GM12874 (cell line): ENCODE data around the gene CRIP2.

Source experiments
- TF ChIP-seq, protein P1 (sequence below): IDR thresholded peaks from 2 replicates; pipeline ENCODE4 v1.5.1; 2011; ENCODE audit warnings: low read depth, mild to moderate bottlenecking, control low read depth, low read length, moderate library complexity; ENCODE audit not compliant: insufficient read depth

The CRIP2 gene, protein sequence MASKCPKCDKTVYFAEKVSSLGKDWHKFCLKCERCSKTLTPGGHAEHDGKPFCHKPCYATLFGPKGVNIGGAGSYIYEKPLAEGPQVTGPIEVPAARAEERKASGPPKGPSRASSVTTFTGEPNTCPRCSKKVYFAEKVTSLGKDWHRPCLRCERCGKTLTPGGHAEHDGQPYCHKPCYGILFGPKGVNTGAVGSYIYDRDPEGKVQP

DNA sequence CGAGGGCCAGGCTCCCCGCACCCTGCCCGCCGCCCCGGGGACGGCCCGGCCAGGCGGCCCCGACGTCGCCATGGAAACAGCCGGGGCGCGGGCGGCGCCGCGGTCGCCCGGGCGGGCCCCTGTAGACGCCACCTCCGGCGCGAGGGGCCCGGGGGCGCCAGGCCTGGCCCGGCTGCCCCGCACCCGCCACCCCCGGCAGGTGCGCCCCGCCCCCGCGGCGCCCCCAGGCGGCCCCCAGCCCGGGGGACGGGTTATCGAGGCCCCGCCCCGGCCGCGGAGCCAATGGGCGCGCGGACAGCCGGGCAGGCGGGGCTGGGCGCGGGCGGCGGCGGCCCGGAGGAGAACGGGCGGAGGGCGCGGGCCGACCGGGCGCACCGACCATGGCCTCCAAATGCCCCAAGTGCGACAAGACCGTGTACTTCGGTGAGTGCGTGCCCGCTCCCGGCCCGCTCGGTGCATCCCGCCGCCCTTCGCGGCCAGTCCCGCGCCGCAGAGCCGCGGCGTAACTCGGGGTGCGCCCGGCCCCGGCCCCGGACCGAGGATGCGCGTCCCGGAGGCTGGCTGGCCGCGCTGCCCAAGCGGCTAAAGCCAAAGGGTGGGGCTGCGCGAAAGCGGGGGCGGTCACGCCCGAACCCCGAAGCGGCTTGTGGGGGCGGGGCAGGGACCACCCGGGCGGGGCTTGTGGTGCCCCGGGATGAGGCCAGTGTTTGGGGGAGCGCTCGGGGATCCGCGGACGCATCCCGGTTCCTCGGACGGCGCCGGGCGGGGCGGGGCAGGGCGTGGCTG, at the start of gene CRIP2:
Gene CRIP2, plus strand, starts transcription at position 339 of the 786 bp plus-strand sequence. Its CDS starts 42 bp downstream, at position 381.
- TF ChIP-seq, protein P1, sequence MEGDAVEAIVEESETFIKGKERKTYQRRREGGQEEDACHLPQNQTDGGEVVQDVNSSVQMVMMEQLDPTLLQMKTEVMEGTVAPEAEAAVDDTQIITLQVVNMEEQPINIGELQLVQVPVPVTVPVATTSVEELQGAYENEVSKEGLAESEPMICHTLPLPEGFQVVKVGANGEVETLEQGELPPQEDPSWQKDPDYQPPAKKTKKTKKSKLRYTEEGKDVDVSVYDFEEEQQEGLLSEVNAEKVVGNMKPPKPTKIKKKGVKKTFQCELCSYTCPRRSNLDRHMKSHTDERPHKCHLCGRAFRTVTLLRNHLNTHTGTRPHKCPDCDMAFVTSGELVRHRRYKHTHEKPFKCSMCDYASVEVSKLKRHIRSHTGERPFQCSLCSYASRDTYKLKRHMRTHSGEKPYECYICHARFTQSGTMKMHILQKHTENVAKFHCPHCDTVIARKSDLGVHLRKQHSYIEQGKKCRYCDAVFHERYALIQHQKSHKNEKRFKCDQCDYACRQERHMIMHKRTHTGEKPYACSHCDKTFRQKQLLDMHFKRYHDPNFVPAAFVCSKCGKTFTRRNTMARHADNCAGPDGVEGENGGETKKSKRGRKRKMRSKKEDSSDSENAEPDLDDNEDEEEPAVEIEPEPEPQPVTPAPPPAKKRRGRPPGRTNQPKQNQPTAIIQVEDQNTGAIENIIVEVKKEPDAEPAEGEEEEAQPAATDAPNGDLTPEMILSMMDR: no peak

DNA sequence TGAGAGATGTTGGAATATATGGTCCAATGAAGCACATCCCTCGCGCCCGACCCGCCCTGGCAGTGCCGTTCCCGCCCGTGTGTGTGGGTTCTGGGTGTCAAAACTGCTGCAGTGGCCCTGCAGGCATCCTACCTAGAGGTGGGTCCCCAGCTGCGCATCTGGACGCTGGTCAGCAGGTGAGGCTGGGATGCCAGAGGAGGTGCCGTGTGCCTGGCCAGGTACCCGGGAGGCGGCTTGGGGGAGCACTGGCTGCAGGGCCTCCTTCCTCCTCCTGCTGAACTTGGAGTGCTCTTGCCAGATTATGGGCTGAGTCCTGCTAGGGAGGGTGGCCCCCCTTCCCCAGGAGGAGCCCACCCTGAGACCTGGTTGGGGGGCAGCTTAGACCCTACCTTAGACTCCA, 49.8 kb upstream of the CRIP2 start:
- TF ChIP-seq, protein P1: no peak

DNA sequence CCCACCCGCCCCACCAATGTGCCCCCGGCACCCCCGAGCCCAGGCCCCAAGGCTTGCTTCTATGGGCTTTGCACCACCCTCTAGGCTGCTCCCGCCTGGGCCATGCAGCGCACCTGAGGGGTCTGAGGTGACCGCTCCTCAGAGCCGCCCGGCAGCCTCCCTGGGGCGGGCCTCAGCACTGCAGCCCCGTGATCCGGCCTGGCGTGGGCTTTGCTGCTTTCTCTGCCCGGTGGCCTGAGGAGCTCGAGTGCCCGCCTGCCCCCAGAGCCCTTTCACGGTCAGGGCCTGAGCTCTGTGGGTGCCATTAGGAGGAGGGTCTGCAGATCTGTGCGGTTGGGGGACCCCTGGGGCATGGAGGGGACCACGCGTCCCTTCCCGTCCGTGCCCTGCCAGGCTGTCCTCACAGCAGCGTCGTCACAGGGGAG, 48.8 kb upstream of the CRIP2 start:
- TF ChIP-seq, protein P1: no peak

DNA sequence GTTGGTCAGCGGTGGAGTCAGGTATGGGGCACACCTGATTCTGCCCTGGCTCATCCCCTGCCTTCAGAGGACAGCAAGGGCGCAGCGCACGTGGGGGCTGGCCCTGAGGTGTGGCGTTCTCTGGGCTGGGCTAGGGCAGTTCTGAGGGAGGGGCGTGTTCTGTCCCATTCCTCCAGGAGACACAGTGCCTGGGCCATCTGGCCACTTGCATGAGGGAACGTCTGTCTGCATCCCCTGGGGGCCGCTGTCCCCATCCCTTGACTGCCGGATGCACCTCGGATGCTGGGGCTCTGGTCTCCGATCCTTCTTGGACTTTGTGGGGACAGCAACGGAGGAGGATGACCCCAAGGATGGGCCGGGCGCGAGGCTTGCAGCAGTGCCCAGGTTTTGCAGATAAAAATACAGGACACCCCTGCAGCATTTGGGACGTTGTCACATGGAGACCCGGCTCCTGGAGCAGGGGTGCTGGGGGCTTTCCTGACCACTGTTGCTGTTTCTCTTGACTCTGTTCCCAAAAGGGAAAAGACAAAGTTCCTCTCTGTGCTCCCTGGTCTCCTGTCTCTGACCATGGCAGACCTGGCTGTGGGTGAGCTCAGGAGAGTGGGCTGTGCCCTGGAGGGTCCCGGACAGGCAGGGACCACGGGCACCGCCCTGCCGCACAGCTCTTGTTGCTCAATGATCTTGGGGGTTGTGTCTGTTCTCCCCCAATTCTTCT, 48.0 kb upstream of the CRIP2 start:
- TF ChIP-seq, protein P1: no peak

DNA sequence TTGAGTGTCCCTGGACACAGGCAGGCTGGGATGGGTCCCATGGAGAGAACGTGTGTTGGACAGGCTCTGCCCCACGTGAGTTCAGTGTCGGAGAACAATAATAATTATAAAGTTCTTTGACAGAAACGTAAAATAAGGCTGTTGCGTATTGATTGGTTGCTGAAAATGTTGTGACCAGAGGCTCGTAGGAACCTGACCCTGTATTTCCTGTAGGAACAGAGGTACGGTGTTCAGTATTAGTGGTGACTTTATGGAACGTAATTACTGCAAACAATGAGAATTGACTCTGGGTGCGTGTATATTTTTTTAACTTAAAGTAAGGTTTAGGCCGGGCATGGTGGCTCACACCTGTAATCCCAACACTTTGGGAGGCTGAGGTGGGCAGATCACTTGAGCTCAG, 47.2 kb upstream of the CRIP2 start:
- TF ChIP-seq, protein P1: no peak

DNA sequence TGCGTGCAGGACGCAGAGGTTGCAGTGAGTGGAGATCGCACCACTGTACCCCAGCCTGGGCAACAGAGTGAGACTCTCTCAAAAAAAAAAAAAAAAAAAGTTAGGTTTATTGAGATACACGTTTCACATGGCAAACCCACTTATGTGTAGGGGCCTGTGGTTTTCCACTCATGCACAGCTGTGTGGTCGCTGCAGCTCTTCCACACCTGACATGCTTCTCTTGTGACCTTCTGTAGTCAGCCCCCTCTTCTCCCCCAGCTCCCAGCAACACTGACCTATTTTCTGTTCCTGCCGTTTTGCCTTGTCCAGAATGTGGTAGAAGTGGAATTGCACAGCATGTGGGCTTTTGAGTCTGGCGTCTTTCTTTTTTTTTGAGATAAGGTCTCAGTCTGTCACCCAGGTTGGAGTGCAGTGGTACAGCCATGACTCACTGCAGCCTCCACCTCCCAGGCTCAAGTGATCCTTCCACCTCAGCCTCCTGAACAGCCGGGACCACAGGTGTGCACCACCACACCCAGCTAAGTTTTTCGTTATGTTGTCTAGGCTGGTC, 46.6 kb upstream of the CRIP2 start:
- TF ChIP-seq, protein P1: no peak

DNA sequence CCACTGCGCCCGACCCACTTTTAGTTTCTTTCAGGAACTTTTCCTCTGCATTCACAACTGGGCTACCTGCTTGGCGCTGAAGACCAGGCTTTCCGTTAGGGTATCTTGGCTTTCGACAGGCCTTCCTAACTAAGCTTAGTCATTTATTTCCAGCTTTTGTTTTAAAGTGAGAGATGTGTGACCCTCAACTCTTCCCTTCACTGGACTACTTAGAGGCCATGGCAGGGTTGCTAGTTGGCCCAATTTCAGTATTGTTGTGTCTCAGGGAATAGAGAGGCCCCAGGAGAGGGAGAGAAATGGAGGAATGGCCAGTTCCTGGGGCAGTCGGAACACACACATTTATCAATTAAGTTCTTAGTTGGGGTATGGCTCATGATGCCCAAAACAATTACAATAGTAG, 44.6 kb upstream of the CRIP2 start:
- TF ChIP-seq, protein P1: no peak
